NCI-H2196 (cell line): ENCODE data around the gene CACNA1C.

Source experiments
- DNase-seq: peaks from one replicate; lab custom pipeline; 2025; ENCODE audit not compliant: unreplicated experiment; lab: John Stamatoyannopoulos, UW

CACNA1C gene

GRCh38 chr12:2562400-2562799, 509.6 kb downstream of the CACNA1C start:
- DNase-seq = no peak

GRCh38 chr12:2563709-2564108, 510.9 kb downstream of the CACNA1C start:
- DNase-seq = no peak

- DNase-seq = no peak
Observed at GRCh38 chr12:2566161-2566560, 513.4 kb downstream of the CACNA1C start.

- DNase-seq = no peak
Observed at GRCh38 chr12:2567711-2568110, 514.9 kb downstream of the CACNA1C start.

- no peak for DNase-seq
Observed at GRCh38 chr12:2570562-2570961, 517.8 kb downstream of the CACNA1C start.

- DNase-seq = no peak
Observed at GRCh38 chr12:2574355-2574935, 521.7 kb downstream of the CACNA1C start.

GRCh38 chr12:2575245-2575644, 522.5 kb downstream of the CACNA1C start:
- DNase-seq = no peak

- no peak for DNase-seq
Observed at GRCh38 chr12:2578211-2578610, 525.4 kb downstream of the CACNA1C start.

- no peak for DNase-seq
Observed at GRCh38 chr12:2578772-2579171, 526.0 kb downstream of the CACNA1C start.

- no peak for DNase-seq
Observed at GRCh38 chr12:2580821-2581220, 528.0 kb downstream of the CACNA1C start.

GRCh38 chr12:2581293-2582045, 528.7 kb downstream of the CACNA1C start:
- no peak for DNase-seq

GRCh38 chr12:2582631-2583030, 529.8 kb downstream of the CACNA1C start:
- no peak for DNase-seq

- peak; percentile 60 for DNase-seq
Observed at GRCh38 chr12:2583091-2583497, 530.3 kb downstream of the CACNA1C start.

- no peak for DNase-seq
Observed at GRCh38 chr12:2583642-2584401, 531.0 kb downstream of the CACNA1C start.

- peak; percentile 19 for DNase-seq
Observed at GRCh38 chr12:2586156-2587038, 533.6 kb downstream of the CACNA1C start.

GRCh38 chr12:2588345-2588744, 535.6 kb downstream of the CACNA1C start:
- DNase-seq = no peak

- DNase-seq = no peak
Observed at GRCh38 chr12:2589381-2589780, 536.6 kb downstream of the CACNA1C start.

GRCh38 chr12:2593045-2593444, 540.3 kb downstream of the CACNA1C start:
- DNase-seq = no peak

GRCh38 chr12:2596441-2596840, 543.7 kb downstream of the CACNA1C start:
- no peak for DNase-seq

- no peak for DNase-seq
Observed at GRCh38 chr12:2605301-2605700, 552.5 kb downstream of the CACNA1C start.
